Measurements from ENCODE around the gene IL1RAPL1.

- TF ChIP-seq REST (IDR thresholded peaks at IDR 0.05; ENCODE audit: borderline replicate concordance) = no peak
- TF ChIP-seq EP300 (conservative IDR thresholded peaks at IDR 0.05; ENCODE audit: poor library complexity, severe bottlenecking) = no peak
- no peak for TF ChIP-seq CTCF (IDR thresholded peaks at IDR 0.05; ENCODE audit: poor library complexity, severe bottlenecking)
- TF ChIP-seq EZH2 (IDR thresholded peaks at IDR 0.05; ENCODE audit: borderline replicate concordance, insufficient read depth, low read length, poor library complexity, severe bottlenecking) = no peak
- no peak for TF ChIP-seq RAD21 (conservative IDR thresholded peaks at IDR 0.05)
- TF ChIP-seq POLR2AphosphoS5 (IDR thresholded peaks at IDR 0.05) = no peak
Observed at GRCh38 chrX:29231800-29232199, 644.6 kb downstream of the IL1RAPL1 start.
